Right lung (tissue), 10 donors: Measurements from ENCODE around the gene CABP1. TPM values are rescaled to one million over a fixed set of nuclear protein-coding genes. Genes with fewer than 3 reads are reported as not detected.
"Not testable (repeated sequence)": the region's sequence is repeated elsewhere in the genome, so short reads cannot be mapped to it uniquely, and the experiment has no call there.

Experiments
- DNase-seq, 2 donors: peaks; one replicate each; pipeline ENCODE4 v3.0.0-alpha.2; 2013
- long read RNA-seq, 8 donors: transcript quantifications; one replicate each; lab custom pipeline, GENCODE V29; 2026
- polyA plus RNA-seq, 5 donors: library from polyadenylated mRNA; unstranded; fragments of 120-200 nt; gene quantifications; one replicate each; pipeline versions ENCODE4 v1.2.1 to v1.2.3, GENCODE V29; 2013; ENCODE audit warnings: inconsistent platforms in 1 of 5, low replicate concordance in 1 of 5; ENCODE audit not compliant: insufficient read length in 5 of 5, insufficient read depth in 1 of 5

CABP1 gene
- 1 to 10 TPM; 1.4 to 2.9 (median 2.2) TPM for polyA plus RNA-seq
- long read RNA-seq, donor 1: 0 reads
- long read RNA-seq, donor 2, partial matches to known transcripts: 0 of 1 reads
- long read RNA-seq, donor 2, other reads (novel, unspliced or antisense): 0 of 1 reads
- long read RNA-seq, donor 3: 0 reads
- long read RNA-seq, donor 4: 0 reads
- long read RNA-seq, donor 5, partial matches to known transcripts: 0 of 2 reads
- long read RNA-seq, donor 5, other reads (novel, unspliced or antisense): 0 of 2 reads
- long read RNA-seq, donor 6, partial matches to known transcripts: 0 of 1 reads
- long read RNA-seq, donor 6, other reads (novel, unspliced or antisense): 0 of 1 reads
- long read RNA-seq, donor 7, partial matches to known transcripts: 0 of 1 reads
- long read RNA-seq, donor 7, other reads (novel, unspliced or antisense): 0 of 1 reads
- long read RNA-seq, donor 8: 0 reads

DNA sequence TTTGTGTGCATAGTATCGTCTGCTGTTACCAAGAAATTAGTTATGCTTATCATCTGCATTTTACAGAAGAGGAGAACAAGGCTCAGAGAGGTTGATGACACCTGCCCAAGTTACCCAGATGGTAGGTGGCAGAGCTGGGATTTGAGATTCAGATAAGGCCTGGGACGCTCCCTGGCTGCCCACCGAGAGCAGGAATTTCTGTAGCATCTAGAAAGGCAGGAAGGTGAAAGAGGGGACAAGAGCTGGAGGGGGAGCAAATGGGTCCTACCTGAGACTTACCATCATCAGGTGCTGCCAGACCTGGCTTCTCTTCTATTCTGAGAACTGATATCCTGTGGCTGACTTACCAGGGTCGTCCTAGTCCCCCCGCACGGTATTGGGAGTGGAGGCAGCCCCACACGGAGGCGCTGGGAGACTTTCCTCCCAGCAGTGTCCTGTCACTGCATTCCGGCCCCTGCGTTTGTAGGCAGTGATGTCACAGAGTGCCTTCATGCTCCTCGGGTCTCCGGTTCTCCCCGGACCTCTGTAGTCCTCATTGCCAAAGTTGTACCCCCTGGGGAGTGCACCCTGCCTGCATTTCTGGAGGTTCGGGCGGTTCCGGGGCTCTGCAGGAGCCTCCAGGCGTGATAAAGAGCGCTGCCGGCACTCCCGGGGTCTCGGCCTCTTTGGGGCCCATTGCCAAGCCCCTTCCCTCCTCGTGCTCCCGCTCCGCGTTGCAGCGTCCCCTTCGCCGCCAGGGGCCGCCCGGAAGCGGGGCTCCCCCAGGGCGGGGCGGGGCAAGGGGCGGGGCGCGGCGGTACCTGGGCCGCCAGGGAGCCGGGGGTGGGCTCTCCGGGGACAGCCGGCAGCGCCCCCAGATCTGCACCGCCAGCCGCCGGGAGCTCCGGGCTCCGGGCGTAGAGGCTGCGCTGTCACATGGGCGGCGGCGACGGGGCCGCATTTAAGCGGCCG lies at the start of gene CABP1:
TSS of gene CABP1 (plus strand) at position 856 of the 951 bp plus-strand sequence. CDS start at position 916, 60 bp downstream.
- peak in 1 of 2 donors; percentile 29 for DNase-seq

DNA sequence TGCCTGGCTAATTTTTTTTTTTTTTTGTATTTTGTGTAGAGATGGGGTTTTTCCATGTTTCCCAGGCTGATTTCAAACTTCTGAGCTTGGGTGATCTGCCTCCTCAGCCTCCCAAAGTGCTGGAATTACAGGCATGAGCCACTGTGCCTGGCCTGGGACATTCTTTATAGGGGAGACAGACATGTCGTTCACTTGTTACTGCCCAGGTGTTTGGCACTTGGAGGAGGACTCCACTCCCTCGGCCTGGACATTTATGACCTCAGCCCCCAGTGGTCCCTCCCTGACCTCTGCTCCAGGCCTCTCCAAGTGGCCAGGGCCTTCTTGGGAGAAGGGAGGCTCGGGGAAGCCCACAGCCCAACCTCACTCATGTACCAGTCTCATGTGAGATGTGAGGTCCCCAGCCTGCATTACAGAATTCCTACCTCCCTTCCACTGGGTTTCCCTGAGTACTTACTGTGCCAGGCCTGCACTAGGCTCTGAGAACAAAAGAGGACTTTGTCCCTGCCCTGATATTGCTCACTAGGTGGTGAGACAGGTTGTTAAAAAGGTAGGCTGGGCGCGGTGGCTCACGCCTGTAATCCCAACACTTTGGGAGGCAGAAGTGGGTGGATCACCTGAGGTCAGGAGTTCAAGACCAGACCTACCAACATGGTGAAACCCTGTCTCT lies 49.6 kb upstream of the CABP1 start:
- no peak for DNase-seq

DNA sequence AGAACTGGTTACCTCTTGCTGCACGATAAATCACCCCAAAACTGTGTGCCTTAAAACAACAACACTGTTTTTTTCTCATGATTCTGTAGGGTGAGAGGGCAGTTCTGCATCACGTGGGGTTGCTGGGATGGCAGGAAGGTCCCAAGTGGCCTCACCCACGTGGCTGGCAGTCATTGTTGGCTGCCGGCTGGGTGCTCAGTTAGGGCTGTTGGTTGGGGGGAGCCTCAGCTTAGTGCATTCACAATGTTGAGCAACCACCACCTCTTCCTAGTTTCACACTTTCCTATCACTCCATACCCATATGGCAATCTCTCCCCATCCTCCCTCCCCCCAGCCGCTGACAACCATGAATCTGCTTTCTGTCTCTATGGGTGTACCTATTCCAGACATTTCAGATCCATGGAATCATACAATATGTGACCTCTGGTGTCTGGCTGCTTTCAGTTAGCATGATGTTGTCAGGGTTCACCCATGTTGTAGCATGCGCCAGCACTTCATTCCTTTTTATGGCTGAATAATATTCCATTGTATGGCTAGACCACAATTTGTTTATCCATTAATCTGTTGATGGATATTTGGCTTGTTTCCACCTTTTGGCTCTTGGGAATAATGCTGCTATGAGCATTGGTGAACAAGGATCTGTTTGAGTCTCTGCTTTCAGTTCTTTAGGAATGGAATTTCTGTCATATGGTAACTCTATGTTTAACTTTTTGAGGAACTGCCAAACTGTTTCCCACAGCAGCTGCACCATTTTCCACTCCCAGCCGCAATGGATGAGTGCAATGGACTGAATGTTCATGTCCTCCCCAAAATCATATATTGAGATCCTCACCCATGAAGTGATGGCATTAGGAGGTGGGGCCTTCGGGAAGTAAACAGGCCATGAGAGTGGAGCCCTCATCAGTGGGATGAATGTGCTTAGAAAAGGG lies 48.0 kb upstream of the CABP1 start:
- no peak for DNase-seq

DNA sequence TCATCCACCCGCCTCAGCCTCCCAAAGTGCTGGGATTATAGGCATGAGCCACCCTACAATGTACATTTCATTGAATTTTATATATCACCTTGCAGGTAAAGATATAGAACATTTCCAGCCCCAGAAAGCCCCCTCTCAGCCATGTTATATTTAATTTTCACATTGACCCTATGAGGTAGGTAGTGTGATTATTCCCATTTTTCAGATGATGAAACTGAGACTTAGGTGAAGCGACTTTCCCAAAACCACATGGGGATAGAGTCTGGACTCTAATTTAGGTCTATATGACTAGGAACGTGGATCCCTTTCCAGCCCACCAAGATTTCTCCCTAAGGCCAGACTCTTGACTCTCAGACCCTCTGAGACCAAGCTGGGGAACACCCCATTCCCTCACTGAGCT lies 43.5 kb upstream of the CABP1 start:
- no peak for DNase-seq

DNA sequence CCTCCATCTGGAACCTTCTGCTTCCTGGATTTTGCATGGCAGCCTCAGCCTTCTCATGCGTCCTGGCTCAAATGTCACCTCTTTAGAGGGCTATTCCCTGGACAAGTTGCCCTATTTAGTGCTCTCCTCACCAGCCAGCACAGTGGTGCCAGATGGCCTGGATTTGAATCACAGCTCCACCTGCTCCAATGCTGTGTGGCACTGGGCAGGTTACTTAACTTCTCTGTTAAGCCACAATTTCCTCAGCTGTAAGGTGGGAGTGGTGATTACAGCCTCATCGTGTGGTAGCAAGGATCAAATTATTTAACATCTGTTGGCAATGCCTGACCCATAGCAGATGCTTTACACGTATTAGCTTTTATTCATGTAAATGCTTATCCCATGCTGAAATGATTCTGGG lies 42.6 kb upstream of the CABP1 start:
- no peak for DNase-seq

DNA sequence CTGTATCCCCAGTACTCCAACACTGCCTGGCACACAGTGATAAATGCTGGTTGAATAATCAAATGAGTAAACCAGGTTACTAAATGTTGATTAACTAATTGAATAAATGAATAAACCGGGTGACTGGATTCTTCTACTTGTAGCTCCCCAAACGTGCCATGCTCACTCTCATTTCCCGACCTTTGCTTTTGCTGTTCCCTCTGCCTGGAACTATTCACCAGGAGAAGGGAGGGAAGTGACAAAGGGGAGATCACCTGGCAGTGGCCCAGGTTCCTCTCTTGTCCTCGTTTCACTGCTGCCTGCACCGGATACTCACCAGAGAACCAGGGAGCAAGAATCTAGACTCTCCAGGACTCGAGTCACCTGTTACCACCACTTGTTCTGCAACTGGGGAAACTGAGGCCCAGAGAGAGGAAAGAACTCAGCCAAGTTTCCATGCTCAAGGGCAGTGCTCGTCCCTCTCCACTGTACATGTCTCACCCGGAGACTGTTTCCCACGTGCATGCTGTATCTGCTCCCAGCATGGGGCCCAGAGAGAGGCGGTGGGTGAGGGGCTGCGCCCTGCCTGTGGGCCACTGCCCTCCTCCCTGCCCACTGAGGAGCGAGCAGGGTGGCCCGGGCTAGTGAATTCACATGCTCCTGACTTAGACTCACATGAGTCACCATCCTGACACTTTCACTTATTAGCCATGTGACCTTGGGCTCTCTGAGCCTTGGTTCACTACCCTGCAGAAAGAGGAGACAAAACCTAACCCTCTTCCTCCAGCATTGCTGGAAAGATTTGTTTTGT lies 41.6 kb upstream of the CABP1 start:
- no peak for DNase-seq

DNA sequence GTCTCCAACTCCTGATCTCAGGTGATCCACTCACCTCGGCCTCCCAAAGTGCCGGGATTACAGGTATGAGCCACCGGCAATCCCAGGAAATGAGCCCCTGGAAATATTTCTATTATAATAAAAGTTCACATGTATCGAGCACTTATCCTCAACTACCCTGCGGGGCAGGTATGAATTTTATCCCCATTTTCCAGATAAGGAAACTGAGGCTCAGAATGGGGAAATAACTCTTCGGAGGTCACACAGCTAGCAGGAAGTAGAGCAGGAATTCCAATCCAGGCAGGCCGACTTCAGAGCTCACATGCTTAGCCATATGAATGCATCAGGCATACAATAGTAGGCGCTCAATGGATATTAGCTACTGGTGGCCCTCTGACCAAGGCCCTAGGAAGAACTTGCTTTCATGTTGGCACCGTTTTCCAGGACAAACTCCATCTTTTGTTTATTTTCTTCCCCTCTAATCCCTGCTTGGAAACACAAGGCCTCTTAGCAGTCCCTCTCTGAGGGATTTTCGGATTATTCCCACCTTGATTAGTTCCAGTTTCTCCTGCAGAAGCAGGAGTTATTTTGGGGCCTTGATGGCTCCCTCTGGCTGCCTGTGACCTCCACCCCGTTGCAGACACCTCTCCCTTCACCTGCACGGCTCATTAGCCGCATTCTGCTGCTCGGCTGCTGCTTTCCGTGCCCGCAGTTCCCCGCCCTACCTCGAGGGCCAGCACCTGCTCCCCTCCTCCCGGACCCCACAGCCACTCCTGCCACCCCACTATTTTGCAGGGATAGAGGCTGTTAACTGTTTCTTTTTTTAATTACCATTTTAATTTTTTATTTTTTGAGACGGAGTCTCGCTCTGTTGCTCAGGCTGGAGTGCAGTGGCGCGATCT lies 40.5 kb upstream of the CABP1 start:
- DNase-seq: no peak

DNA sequence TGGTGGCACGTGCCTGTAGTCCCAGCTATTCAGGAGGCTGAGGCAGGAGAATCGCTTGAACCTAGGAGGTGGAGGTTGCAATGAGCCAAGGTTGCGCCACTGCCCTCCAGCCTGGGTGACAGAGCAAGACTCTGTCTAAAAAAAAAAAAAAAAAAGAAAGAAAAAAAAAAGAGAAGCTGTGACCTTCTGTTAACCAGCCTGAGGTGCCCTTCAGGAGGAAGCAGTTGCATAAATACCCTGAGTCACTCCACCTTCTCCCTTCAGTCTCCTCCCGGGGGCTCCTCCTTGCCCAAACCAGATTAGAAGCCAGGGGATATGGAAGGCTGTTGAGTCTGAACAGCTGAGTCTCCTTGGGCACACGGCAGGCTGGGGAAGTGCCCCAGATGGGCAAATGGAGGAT lies 38.0 kb upstream of the CABP1 start:
- not testable (repeated sequence) for DNase-seq

DNA sequence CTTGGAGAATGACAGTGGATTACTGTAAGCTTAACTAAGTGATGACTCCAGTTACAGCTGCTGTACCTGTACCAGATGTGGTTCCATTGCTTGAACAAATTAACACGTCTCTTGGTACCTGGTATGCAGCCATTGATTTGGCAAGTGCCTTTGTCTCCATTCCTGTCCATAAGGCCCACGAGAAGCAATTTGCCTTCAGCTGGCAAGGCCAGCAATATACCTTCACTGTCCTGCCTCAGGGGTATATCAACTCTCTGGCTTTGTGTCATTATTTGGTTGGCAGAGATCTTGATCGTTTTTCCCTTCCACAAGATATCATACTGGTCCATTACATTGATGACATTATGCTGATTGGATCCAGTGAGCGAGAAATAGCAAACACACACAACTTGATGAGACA lies 29.9 kb upstream of the CABP1 start:
- no peak for DNase-seq

DNA sequence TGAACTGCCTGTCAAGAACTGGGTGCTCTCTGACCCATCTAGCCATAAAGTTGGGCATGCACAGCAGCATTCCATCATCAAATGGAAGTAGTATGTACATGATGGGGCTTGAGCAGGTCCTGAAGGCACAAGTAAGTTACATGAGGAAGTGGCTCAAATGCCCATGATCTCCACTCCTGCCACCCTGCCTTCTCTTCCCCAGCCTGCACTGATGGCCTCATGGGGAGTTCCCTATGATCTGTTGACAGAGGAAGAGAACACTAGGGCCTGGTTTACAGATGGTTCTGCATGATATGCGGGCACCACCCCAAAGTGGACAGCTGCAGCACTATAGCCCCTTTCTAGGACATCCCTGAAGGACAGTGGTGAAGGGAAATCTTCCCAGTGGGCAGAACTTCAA lies 28.9 kb upstream of the CABP1 start:
- DNase-seq: not testable (repeated sequence)

DNA sequence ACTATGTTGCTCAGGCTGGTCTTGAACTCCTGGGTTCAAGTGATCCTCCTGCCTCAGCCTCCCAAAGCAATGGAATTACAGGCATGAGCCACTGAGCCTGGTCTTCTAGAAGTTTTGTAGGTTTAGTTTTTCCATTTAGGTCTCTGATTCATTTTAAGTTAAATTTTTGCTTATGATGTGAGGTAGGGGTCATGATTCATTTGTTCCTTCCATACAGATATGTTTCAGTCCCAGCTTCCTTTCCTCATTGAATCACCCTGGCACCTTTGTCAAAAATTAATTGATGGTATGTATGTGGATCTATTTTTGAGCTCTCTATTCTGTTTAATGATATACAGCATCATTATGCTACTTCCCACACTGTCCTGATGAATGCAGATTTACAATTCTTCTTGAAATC lies 25.6 kb upstream of the CABP1 start:
- DNase-seq: no peak

DNA sequence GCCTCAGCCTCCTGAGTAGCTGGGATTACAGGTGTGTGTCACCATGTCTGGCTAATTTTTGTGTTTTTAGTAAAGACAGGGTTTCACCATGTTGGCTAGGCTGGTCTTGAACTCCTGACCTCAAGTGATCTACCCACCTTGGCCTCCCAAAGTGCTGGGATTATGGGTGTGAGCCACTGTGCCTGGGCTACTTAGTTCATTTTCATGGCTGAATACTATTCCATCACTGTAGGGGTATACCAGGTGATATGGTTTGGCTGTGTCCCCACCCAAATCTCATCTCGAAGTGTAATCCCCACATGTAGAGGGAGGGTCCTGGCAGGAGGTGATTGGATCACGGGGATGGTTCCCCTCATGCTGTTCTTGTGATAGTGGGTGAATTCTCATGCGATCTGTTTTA lies 23.2 kb upstream of the CABP1 start:
- not testable (repeated sequence) for DNase-seq

DNA sequence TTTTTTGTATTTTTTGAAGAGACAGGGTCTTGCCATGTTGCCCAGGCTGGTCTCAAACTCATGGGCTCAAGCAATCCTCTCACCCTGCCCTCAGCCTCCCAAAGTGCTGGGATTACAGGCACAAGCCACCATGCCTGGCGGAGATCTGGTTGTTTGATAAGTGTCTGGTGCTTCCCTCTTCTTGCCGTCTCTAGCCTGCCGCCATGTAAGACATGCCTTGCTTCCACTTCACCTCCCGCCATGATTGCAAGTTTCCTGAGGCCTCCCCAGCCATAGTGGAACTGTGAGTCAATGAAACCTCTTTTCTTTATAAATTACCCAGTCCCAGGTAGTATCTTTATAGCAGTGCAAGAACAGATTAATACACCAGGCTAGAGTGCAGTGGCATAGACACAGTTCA lies 22.7 kb upstream of the CABP1 start:
- DNase-seq: not testable (repeated sequence)

DNA sequence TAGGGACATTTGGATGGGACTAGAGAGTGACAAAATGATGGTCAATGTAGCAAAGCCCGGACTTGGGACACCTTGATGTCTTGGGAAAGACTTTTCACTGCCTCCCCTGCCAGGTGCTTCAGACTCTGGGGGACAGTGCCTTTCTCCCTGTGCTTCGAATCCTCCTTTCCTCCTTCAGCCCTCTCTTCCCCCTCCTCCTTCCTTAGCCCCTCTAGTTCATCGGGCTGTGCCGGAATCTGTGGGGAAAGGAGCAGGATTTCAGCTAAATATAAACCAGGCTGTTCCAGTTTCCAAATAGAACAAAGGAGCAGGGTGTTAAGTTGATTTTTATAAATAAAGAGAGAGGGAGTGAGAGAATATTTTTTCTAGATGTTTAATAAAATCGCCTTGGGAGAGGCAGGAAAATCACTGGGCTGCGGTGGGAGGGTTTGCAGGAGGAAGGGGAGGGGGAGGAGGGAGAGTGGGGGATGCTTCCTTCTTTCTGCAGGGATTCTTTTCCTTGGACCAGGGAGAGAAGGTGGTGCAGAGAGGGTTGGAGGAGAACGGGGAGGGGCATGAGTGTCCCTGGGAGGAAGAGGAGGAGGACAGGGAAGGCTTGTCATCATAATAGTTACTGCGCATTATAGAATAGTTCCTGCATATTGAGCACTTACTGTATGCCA lies 21.3 kb upstream of the CABP1 start:
- no peak for DNase-seq

DNA sequence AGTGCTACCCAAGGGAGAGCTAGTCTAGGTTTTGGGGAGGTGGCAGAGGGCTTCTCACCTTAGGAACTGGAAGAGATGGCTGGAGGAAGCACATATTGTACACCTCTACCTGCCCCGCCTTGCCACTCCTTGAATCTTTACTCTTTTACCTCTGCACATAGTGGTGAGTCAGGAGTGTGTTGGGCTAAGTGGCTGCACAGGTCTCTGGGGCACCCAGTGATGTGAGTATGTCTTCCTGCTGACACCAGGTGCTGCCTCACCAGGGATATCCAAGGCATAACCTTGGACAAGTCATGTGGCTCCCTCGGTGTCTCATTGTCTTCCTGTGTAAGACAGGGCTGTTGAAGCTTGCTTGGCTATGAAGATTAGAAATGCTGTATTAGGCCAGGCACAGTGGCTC lies 19.8 kb upstream of the CABP1 start:
- DNase-seq: no peak

DNA sequence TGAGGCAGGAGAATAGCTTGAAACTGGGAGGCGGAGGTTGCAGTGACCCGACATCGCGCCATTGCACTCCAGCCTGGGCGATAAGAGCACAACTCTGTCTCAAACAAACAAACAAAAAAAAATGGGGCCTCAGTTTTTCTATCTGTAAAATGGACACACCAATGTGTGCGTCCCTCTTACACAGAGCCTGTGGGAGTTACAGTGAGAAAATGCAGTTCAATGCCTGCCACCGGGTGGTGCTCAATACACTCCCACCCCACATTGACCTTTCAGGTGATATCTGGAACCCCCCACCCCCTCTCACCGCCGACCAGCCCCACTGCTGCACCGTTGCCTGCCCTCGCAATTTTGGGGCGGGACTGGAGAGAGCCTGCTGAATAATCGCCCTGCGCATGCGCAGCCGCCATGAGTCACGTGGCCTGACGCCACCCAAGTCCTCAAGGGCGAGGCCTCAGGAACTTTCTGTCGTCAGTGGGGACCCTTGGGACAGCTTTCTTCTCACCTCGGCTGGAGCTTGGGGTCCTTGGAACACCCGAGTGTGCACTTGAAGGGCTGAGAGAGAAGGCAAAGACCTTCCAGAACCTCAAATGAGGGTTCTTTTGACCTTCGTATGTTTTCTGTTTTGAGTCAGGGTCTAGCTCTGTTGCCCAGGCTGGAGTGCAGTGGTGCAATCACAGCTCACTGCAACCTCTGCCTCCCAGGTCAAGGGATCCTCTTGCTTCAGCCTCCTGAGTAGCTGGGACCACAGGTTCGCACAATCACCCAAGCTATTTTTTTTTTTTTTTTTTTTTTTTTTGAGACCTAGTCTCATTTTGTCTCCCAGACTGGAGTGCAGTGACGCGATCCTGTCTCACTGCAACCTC lies 14.6 kb upstream of the CABP1 start:
- no peak for DNase-seq

DNA sequence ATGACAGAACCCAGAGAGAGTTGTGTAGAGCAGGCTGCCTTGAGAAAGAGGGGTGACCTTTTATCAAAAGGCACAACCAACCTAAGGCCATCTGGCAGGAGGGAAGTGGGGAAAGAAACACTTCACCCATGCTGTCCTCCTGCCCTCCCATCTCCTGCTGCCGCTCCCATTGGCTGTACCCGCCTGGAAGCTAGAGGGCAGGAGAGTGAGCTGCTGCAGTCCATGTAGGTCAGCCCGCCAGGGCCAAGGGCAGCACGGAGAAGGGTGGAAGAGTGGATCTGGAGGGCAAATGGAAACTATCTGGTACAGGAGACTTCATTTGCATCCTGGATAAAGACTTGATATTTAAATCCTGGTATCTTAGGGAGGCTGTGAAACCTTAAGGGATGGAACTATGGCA lies 11.5 kb upstream of the CABP1 start:
- DNase-seq: no peak
